ENCODE data around the gene NRSN2.
"Not testable (repeated sequence)": the region's sequence is repeated elsewhere in the genome, so short reads cannot be mapped to it uniquely, and the experiment has no call there.

The NRSN2 gene

GRCh38 chr20:325045-325888 is 21.6 kb upstream of the NRSN2 start, which contains the start of gene SOX12:
Gene SOX12 (plus strand): TSS chr20:325552. CDS start chr20:325925, 373 bp downstream.
- peak; percentile 95 to 98 for DNase-seq (ENCODE audit: low read depth in 2 of 2)

- peak; percentile 41 to 42 for DNase-seq (ENCODE audit: low read depth in 2 of 2)
These were observed 20.8 kb upstream of the NRSN2 start for GRCh38 chr20:325889-326644.

GRCh38 chr20:326645-327185 is 20.2 kb upstream of the NRSN2 start:
- DNase-seq (ENCODE audit: low read depth in 2 of 2): no peak

DNA sequence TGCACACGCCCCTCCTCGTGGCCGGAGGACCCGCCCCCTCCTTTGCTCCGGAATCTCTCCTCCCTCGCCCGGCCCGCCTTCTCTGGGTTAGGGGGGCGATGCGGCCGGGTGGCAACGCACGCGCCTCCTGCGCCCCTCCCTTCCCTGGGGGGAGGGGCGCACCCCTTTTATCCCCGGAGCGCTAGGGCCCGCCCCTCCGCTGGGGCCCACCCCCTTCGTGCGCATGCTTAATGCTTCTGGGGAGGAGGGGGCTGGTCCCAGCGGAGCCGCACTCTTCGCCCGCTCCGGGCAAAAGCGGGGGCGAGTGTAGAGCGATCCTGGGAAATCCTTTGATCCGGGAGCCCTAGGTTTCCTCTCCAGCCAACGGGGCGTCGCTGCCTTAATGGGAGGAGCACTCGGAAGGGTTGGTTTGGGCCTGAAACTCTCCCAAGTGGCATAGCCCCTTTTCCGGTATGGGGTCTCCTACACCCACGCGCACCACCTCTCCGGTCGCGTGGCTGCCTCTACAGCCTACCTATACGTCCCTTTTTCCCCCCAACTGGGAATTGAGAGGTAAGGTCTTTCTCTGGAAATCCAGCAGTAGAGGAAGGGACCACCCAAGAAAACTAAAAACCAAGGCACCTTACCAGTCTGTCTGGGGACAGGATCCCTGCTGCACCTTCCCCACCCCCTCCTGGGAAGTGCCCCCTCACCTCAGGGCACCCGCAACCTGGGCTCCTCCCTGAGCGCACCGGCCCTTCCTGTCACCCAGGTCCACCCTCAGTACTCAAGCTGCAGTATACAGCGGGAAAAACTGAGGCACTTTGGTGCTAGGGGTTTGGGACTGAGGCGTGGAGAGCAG is 19.5 kb upstream of the NRSN2 start:
- DNase-seq (ENCODE audit: low read depth in 2 of 2): peak; percentile 47 to 66

GRCh38 chr20:328027-328974 is 18.6 kb upstream of the NRSN2 start:
- DNase-seq (ENCODE audit: low read depth in 2 of 2): no peak

DNA sequence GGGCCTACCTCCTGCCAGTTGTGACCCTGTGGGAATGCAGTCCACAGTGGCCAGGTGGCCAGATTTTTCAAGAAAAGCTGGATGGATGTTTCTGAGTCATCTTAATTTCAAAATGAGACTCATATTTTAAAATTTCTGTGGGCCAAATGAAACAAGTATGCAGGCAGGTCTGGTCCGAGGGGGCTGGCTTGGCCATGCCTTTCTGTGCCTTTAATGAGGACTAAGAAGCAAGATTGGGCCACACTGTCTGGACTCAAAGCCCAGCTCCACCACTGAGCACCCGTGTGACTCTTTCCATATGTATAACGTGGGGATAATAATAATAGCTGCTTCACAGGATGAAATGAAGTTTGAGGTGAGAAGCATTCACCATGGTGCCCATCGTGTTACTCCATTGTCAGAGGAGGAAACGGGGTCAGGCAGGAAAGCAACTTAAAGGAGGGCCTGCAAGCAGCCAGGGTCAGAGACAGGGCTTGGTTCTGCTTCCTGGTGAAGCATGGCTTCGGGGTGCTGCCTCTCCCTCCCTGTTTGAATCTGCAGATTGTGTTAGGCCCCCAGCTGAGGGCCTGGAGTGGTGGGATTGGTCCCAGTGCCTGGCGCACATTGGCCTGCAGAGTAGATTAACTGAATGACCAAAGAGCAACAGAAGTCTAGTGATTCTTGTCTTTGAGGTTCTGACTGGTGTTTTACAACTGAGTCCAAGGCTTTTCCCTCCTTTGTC is 17.8 kb upstream of the NRSN2 start:
- no peak for DNase-seq (ENCODE audit: low read depth in 2 of 2)

GRCh38 chr20:329851-330232 is 17.1 kb upstream of the NRSN2 start:
- DNase-seq (ENCODE audit: low read depth in 2 of 2): no peak

- DNase-seq (ENCODE audit: low read depth in 2 of 2): peak; percentile 42 to 56
These were observed 16.4 kb upstream of the NRSN2 start for GRCh38 chr20:330233-331149.

DNA sequence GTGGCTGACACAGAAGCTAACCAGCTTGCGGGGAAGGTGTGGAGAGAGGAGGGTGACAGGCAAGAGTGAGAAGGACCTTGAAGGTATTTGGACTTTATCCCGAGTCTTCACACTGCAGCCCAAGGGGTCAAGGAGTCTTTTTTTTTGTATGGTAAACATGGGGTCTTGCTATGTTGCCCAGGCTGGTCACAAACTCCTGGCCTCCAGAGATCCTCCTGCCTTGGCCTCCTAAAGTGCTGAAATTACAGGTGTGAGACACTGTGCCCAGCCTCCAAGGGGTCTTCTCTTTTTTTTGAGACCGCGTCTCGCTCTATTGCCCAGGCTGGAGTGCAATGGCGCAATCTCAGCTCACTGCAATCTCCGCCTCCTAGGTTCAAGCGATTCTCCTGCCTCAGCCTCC is 12.3 kb upstream of the NRSN2 start:
- DNase-seq (ENCODE audit: low read depth in 2 of 2): no peak

DNA sequence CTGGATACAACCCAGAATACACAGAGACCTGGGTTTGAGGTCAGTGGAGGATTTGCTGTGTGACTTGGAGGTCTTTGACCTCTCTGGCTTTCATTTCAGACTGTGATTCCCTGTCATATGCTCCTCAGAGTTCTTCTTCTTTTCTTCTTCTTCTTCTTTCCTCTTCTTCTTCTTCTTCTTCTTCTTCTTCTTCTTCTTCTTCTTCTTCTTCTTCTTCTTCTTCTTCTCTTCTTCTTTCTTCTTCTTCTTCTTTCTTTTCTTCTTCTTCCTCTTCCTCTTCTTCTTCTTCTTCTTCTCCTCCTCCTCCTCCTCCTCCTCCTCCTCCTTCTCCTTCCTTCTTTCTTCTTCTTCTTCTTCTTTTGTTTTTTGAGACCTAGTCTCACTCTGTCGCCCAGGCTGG is 10.9 kb upstream of the NRSN2 start:
- DNase-seq (ENCODE audit: low read depth in 2 of 2): not testable (repeated sequence)

GRCh38 chr20:341682-342081 is 5.2 kb upstream of the NRSN2 start:
- DNase-seq (ENCODE audit: low read depth in 2 of 2): peak; percentile 47 to 54

- no peak for DNase-seq (ENCODE audit: low read depth in 2 of 2)
These were observed 3.8 kb upstream of the NRSN2 start for GRCh38 chr20:343107-343506.

DNA sequence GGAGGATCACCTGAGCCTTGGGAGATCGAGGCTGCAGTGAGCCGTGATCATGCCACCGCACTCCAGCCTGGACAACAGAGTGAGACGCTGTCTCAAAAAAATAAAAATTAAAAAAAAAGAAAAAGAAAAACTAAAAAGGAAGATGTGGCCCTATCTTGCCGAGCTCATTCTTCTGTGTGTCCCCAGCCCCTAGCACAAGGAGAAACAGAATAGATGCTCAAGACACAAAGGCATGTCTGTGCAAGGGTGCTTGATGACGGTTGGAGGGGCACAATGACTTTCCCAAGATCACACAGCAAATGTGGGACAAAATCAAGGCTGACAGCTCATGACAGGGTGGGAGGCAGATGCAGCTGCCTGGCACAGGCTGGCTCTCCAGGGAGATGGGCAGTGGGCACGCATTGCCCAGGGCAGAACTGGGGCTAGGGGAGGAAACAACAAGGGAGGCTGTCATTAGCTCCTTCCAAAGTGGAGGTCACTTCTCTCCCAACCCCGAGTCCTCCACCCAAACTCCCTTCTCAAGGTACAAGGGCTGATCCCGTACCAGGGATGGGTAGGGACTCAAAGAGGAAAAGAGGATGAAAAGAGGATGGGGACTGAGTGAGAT is 775 bp upstream of the NRSN2 start:
- no peak for DNase-seq (ENCODE audit: low read depth in 2 of 2)

- DNase-seq (ENCODE audit: low read depth in 2 of 2): no peak
These were observed 367 bp downstream of the NRSN2 start for GRCh38 chr20:347317-347639.

DNA sequence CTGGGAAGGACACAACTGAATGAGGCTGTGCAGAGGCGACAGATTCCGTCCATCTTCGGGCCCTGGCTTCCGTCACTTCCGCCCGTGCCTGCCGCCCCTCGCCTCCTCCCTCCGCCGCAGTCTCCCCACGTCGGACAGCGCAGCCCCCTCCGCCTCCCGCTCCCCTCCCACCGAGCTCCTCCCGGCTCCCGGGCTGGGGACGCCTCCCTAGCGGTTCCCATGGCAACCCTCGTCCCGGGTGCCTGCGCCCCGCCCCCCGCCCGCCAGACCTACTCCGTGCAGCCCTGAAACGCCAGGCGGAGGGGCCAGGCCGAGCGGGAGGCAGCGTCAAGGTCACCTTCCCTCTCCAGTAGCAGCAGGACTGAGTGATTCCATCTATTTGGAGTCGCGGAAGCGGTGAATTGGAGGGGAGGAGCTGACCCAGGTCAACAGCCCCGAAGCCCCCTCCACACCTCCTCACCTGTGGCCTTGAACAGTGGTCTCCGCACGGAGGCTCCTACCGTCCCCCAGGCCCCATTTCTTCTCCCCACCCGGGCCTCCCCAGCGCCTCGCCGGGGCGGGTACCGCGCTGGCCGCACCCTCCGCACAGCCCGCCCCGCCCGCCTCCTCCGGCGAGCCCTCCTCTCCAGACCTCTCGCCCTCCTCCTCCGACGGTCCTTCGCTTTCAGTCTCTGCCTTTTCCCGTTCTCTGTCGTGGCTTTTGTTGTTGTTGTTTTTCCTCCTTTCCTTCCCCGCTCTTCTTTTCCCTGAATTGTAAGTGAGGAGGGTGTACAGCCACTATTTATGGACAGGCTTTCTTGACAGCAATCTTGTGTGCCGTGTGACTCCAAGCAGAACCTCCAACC is 951 bp downstream of the NRSN2 start:
- DNase-seq (ENCODE audit: low read depth in 2 of 2): peak; percentile 55 to 72

DNA sequence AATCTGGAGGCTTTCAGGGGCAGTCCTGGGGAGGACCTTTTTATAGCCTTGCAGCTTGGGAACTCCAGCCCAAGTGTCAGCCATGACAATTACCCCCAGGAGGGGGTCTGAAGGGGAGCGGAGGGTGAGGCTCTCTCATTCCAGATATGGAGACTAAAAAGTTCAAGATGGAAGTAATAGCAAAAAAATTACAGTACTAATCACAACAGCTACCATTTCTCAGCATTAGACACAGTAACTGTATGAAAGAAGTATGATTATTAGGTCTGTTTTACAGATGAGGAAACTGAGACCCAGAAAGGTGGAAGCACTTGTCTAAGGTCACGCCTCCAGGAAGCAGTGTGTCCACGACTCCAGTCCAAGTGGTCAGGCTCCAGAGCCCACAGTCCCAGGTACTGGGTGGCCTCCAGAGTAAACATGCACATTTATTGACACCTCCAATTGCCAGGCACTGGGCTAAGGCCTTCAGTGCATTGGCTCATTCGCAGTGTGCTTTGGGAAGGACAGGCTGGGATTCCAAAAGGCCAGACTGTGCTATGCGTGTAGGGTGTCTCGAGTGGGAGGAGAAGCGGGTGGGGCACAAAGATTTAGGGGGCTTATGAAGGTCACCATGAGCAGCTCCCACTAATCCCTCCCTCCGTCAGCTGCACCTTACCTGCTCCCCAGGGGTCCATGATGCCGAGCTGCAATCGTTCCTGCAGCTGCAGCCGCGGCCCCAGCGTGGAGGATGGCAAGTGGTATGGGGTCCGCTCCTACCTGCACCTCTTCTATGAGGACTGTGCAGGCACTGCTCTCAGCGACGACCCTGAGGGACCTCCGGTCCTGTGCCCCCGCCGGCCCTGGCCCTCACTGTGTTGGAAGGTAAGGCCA is 2.3 kb downstream of the NRSN2 start:
- no peak for DNase-seq (ENCODE audit: low read depth in 2 of 2)

- DNase-seq (ENCODE audit: low read depth in 2 of 2): no peak
These were observed 6.3 kb downstream of the NRSN2 start for GRCh38 chr20:353166-353565.

All from stimulated activated CD4-positive, alpha-beta T cell treated with anti-CD3 and anti-CD28 coated beads, Interleukin-4, amount 100 ng/mL, for 48 hours (primary cell).